ENCODE data around the gene GRIK3.

DNA sequence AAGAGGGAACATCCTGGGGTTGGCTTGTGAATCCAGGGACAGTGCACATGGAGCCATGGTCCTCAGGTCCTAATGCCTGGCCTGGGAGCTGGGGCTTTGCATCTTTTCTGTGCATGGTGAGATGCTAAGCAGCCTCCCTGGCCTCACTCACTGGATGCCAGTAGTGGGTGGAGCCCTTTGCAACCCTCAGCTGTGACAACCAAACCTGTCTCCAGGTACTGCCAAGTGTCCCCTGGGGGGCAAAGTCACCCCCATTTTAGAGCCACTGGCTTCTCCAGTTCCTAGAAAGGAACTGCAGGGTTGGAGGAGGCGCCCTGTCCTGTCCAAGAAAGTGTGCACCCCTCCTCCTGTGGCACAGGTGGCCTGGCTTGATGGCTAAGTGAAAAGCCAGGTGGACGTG, 44.6 kb upstream of the GRIK3 start:
- TF ChIP-seq EGR1 (IDR thresholded peaks at IDR 0.05) (no peak), CEBPB (IDR thresholded peaks at IDR 0.05) (no peak), FOXM1 (IDR thresholded peaks at IDR 0.05; ENCODE audit: borderline replicate concordance, low read depth) (no peak), YY1 (IDR thresholded peaks at IDR 0.05; ENCODE audit: low read depth) (no peak), MAX (IDR thresholded peaks at IDR 0.05) (no peak), TCF12 (IDR thresholded peaks at IDR 0.05; ENCODE audit: low read depth) (no peak), RAD21 (IDR thresholded peaks at IDR 0.05; ENCODE audit: low read depth) (no peak), USF1 (IDR thresholded peaks at IDR 0.05) (no peak), NFIC (IDR thresholded peaks at IDR 0.05) (no peak), TAF1 (IDR thresholded peaks at IDR 0.05; ENCODE audit: low read depth) (no peak), EP300 (IDR thresholded peaks at IDR 0.05; ENCODE audit: borderline replicate concordance) (no peak), TEAD4 (IDR thresholded peaks at IDR 0.05) (no peak)
- TF ChIP-seq, protein P1, sequence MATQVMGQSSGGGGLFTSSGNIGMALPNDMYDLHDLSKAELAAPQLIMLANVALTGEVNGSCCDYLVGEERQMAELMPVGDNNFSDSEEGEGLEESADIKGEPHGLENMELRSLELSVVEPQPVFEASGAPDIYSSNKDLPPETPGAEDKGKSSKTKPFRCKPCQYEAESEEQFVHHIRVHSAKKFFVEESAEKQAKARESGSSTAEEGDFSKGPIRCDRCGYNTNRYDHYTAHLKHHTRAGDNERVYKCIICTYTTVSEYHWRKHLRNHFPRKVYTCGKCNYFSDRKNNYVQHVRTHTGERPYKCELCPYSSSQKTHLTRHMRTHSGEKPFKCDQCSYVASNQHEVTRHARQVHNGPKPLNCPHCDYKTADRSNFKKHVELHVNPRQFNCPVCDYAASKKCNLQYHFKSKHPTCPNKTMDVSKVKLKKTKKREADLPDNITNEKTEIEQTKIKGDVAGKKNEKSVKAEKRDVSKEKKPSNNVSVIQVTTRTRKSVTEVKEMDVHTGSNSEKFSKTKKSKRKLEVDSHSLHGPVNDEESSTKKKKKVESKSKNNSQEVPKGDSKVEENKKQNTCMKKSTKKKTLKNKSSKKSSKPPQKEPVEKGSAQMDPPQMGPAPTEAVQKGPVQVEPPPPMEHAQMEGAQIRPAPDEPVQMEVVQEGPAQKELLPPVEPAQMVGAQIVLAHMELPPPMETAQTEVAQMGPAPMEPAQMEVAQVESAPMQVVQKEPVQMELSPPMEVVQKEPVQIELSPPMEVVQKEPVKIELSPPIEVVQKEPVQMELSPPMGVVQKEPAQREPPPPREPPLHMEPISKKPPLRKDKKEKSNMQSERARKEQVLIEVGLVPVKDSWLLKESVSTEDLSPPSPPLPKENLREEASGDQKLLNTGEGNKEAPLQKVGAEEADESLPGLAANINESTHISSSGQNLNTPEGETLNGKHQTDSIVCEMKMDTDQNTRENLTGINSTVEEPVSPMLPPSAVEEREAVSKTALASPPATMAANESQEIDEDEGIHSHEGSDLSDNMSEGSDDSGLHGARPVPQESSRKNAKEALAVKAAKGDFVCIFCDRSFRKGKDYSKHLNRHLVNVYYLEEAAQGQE (IDR thresholded peaks at IDR 0.05; ENCODE audit: low read depth), result no peak
